ENCODE results near the gene ITGB1BP1. TPM values are rescaled to one million over a fixed set of nuclear protein-coding genes. Genes with fewer than 3 reads are reported as not detected.
"Not testable (repeated sequence)": the region's sequence is repeated elsewhere in the genome, so short reads cannot be mapped to it uniquely, and the experiment has no call there.

The ITGB1BP1 gene
- total RNA-seq, 1 donor from 2014 or later, result 78.2 TPM

- Histone ChIP-seq H3K27me3 (no peaks in the 10 kb centered on the region), H3K4me3 (no peak overlapping the region), H3K36me3 (peaks cover 20% of the 10 kb centered on the region), H3K27ac (no peak overlapping the region), H3K9me3 (no peaks in the 10 kb centered on the region), H3K4me1 (peaks cover 11% of the 10 kb centered on the region)
- no peak for ATAC-seq
- intact Hi-C loops (cut with DNase I), result no loop called here
- no peak for TF ChIP-seq CTCF (IDR thresholded peaks at IDR 0.05)
- DNase-seq, result peak; percentile 48
Observed at GRCh38 chr2:9400268-9401058, 22.9 kb downstream of the ITGB1BP1 start.

- Histone ChIP-seq H3K4me3 (no peak overlapping the region), H3K27me3 (no peaks in the 10 kb centered on the region), H3K36me3 (peaks cover 15% of the 10 kb centered on the region), H3K4me1 (peaks cover 6% of the 10 kb centered on the region), H3K27ac (peak overlapping the region; percentile 36), H3K9me3 (no peaks in the 10 kb centered on the region)
- intact Hi-C loops (cut with DNase I), result no loop called here
- peak; percentile 40 for ATAC-seq
- no peak for TF ChIP-seq CTCF (IDR thresholded peaks at IDR 0.05)
- peak; percentile 60 for DNase-seq
Observed at GRCh38 chr2:9398881-9399780, 24.2 kb downstream of the ITGB1BP1 start.

DNA sequence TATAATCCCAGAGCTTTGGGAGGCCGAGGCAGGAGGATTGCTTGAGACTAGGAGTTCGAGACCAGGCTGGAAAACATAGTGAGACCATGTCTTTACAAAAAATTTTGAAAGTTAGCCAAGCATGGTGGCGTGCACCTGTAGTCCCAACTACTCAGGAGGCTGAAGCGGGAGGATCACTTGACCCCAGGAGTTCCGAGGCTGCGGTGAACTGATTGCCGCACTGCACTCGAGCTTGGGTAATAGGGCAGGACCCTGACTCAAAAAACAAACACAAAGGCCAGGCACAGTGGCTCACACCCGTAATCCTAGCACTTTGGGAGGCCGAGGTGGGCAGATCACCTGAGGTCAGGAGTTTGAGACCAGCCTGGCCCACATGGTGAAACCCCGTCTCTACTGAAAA is 25.1 kb downstream of the ITGB1BP1 start:
- peak; percentile 27 for DNase-seq
- peaks cover 12% of the 10 kb centered on the region for H3K36me3 ChIP-seq
- H3K9me3 ChIP-seq; H3K27me3 ChIP-seq; intact Hi-C loops (cut with DNase I); H3K27ac ChIP-seq; H3K4me1 ChIP-seq; H3K4me3 ChIP-seq; ATAC-seq: not testable (repeated sequence)

DNA sequence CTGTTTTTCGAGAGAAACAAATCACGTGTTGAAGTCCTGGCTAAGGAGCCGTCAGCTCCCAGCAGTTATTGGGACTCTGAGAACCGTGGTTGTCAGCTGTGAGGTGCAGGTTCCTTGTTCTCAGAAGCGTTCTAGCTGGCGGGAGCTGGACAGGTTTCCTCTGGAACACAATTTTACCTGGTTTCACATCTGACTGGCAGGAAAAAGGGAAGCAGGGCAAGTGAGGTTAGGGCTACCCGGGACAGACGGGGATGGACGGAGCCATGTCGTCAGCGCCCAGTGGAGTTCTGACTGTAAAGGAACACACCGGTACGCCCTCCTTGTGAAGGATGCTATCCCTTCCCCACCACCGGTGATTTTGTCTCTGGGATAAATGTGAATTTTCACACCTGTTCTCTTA is 26.1 kb downstream of the ITGB1BP1 start:
- H3K36me3 ChIP-seq, result peaks cover 2% of the 10 kb centered on the region
- DNase-seq (peak; percentile 46), ATAC-seq (no peak)
- H3K27ac ChIP-seq, result no peak overlapping the region
- no peak for TF ChIP-seq CTCF (IDR thresholded peaks at IDR 0.05)
- intact Hi-C loops (cut with DNase I), result no loop called here
- no peak overlapping the region for H3K4me3 ChIP-seq
- no peaks in the 10 kb centered on the region for H3K9me3 ChIP-seq
- H3K4me1 ChIP-seq, result peaks cover 3% of the 10 kb centered on the region
- H3K27me3 ChIP-seq, result no peaks in the 10 kb centered on the region

GRCh38 chr2:9394816-9395215 is 28.5 kb downstream of the ITGB1BP1 start:
- no peak overlapping the region for H3K27ac ChIP-seq
- no peak for TF ChIP-seq CTCF (IDR thresholded peaks at IDR 0.05)
- peaks cover 14% of the 10 kb centered on the region for H3K36me3 ChIP-seq

More at GRCh38 chr2:9394816-9395215, 28.5 kb downstream of the ITGB1BP1 start:
- Histone ChIP-seq H3K9me3 (no peaks in the 10 kb centered on the region), H3K4me1 (peaks cover 3% of the 10 kb centered on the region), H3K4me3 (no peak overlapping the region), H3K27me3 (no peaks in the 10 kb centered on the region)
- DNase-seq, result peak; percentile 56
- no peak for ATAC-seq
- intact Hi-C loops (cut with DNase I), result no loop called here

All from upper lobe of right lung (tissue), 1 donor.